Astrocyte of the cerebellum (primary cell): ENCODE data around the gene GRK6.

Experiments used
- DNase-seq: peaks from one replicate; pipeline ENCODE4 v3.0.0-alpha.2; 2011; ENCODE audit warnings: low read depth
- H3K4me3 ChIP-seq: 2 replicates; pipeline ENCODE4 v1.5.1; 2011; ENCODE audit warnings: mild to moderate bottlenecking, low read depth, low read length, moderate library complexity
- CTCF ChIP-seq: IDR thresholded peaks from 2 replicates; pipeline ENCODE4 v1.5.1; 2012; ENCODE audit warnings: low read length, low read depth, moderate library complexity, mild to moderate bottlenecking; ENCODE audit errors: missing control alignments
- in situ Hi-C: cut with HindIII; loops from 2 replicates; pipeline ENCODE4 v1.10.0; 2017; ENCODE audit warnings: low sequenced_read_pairs

GRK6 gene

GRCh38 chr5:177396807-177397206 lies 29.7 kb upstream of the GRK6 start:
- no peak overlapping the region for H3K4me3 ChIP-seq
- no peak for TF ChIP-seq CTCF
- no peak for DNase-seq
- in situ Hi-C loops, result no loop called here

DNA sequence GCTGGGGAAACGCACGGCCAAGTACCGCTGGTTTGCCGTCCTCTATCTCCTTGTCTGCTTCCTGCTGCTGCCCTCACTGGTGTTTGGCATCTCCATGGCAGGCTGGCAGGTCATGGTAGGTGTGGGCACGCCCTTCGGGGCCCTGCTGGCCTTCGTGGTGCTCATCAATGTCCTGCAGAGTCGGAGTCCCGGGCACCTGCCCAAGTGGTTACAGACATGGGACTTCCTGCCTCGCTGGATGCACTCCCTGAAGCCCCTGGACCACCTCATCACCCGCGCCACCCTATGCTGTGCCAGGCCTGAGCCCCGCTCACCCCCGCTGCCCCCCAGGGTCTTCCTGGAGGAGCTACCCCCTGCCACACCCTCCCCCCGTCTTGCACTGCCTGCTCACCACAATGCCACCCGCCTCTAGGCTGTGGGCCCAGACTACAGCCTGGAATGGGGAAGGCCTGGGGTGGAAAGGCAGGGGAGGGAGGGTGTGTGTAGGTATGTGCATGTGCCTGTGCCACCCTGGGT lies 28.5 kb upstream of the GRK6 start:
- no peak overlapping the region for H3K4me3 ChIP-seq
- TF ChIP-seq CTCF, result no peak
- in situ Hi-C loops, result no loop called here
- DNase-seq, result no peak

GRCh38 chr5:177399997-177400868 lies 26.2 kb upstream of the GRK6 start, which contains the start of gene PFN3:
TSS of gene PFN3 (minus strand) at chr5:177400661. CDS start at chr5:177400576, 85 bp downstream.
- no peak within 1 kb of the TSS for H3K4me3 ChIP-seq
- TF ChIP-seq CTCF, result no peak
- DNase-seq, result no peak
- in situ Hi-C loops, result no loop called here

DNA sequence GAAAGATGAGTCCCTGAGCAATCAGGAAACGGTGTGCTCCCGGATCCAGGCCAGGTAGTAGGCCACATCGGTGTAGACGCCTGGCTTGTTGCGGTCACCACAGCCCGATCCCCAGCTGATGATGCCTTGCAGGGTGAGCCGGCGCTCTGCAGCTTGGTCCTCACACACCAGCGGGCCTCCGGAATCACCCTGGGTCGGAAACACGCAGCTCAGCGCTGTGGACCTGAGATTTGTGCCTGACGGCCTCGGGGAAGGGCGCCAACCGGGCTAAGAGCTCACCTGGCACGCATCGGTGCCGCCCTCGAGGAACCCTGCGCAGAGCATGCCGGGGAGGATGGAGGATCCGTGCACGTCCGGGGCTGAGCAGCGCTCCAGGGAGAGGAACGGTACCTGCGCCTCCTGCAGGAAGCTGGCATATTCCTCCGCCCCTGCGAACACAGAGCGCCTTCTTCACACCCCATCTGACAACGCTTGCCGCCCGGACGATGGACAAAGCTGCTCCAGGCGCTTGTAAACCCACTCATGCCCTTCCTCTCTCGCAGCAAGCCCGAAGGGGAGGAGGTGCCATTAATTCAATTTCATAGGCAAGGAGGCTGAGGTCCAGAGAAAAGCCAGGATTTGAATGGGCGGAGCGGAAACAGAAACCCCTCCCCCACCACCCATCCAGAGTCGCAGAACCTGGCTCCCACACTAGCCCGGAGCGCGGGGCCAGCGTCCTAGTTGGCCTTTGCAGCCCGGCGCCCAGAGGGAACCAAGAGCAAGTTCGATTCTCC lies 24.0 kb upstream of the GRK6 start:
- H3K4me3 ChIP-seq, result peak overlapping the region; percentile 50
- TF ChIP-seq CTCF, result peak; percentile 57
- in situ Hi-C loops, result no loop called here
- DNase-seq, result no peak

- TF ChIP-seq CTCF, result no peak
- DNase-seq, result no peak
- in situ Hi-C loops, result no loop called here
Measured at GRCh38 chr5:177403102-177403791, 23.2 kb upstream of the GRK6 start.

More at GRCh38 chr5:177403102-177403791, 23.2 kb upstream of the GRK6 start:
- H3K4me3 ChIP-seq, result peak overlapping the region; percentile 50
